CD4-positive, alpha-beta T cell treated with Interleukin-6 at 100 ng/mL for 8 hours (primary cell): ENCODE measurements around the gene PHF21B.
"Not testable (repeated sequence)": the region's sequence is repeated elsewhere in the genome, so short reads cannot be mapped to it uniquely, and the experiment has no call there.

ENCODE experiments used
- DNase-seq: peaks from one replicate; pipeline ENCODE4 v3.0.0-alpha.2; 2020; ENCODE audit warnings: mixed read lengths, low spot score

Gene PHF21B

DNA sequence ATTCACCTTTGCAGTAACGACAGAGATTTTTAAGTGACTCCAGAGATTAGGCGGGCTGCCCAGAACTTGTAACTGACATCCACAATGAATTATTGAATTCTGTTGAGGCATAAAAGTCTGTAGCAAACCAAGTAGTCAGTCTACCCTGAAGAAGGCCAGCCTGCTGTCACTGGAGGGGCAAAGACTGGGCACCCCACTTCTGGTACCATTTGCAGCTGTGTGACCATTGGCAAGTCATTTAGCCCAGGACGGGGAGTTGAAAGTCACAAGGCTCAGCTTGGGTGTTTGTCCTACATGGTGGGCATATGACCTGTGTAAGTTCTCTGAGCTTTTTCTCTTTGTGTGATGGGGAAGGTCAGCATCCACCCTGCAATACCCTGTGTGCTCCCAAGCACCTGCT is 138.0 kb downstream of the PHF21B start:
- no peak for DNase-seq

DNA sequence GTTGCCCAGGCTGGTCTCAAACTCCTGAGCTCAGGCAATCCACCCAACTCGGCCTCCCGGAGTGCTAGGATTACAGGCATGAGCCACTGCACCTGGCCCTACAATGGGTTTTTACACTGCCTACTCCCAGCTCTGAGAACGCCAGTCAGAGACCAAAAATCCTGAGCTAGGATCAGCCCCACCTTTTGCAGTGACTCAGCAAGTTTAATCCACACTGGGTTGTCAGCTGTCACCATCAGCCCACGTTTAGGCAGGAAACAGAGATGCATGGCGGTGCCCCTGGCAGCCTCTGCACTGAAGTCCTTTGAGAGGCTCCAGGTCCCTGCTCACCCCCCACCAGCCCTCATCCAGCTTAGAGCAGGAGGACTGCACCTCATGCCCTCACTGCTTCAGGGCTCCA is 139.8 kb downstream of the PHF21B start:
- no peak for DNase-seq

DNA sequence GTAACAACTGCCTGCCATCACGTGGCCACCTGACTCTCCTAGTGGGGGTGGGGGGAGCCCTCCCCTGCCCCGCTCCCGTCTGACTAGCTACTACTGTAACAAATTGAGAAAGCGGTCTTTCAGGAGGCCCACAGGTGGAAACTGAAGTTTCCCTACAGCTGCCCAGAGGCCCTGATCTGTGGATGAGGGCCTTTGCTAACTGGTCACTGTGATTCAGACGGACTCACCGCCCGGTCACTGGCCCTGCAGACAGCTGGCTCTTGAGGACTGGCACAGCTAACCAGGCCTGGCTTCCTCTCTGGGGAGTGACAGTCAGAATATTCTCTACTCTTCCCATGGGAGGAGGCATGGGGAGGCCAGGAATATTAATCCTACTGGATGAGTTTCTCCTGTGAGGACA is 140.6 kb downstream of the PHF21B start:
- no peak for DNase-seq

DNA sequence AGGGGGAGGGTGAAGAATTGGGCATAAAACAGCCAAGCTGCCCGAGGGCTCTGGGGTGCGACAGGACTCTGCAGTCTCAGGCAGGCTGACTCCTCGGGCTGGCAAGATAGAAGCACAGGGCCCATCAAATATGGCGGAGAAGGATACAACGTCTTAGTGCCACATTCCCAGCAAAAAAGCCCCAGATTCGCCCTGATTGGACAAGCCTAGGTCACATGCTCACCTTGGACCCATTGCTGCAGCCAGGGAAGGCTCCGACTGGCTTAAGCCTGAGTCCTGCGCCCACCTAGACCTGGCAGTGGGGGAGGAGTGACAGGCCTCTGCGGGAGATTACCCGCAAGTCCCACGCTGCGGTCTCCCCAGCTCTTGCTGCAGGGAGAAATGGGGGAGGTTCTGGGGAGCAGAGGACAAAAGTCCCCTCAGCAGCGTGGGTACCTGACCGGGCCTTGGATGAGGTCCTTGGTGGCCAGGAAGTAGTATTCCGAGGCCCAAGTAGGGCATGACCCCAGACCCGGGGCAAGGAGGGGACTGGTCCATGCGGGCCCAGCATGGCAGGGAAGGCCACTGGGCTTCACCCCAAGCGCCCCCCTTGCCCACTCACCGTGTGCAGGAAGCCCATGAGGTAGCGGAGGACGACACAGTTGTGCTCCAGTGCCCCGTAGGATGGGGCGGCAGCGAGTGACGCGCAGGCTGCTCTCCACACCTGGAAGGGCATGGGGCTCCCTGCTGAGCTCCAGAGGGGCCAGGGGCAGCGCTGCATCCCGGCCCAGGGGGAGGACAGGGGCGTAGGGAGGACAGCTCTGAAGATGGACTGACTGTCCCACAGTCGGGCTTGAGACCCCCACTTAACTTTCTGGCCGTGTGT is 144.4 kb downstream of the PHF21B start:
- DNase-seq = no peak

DNA sequence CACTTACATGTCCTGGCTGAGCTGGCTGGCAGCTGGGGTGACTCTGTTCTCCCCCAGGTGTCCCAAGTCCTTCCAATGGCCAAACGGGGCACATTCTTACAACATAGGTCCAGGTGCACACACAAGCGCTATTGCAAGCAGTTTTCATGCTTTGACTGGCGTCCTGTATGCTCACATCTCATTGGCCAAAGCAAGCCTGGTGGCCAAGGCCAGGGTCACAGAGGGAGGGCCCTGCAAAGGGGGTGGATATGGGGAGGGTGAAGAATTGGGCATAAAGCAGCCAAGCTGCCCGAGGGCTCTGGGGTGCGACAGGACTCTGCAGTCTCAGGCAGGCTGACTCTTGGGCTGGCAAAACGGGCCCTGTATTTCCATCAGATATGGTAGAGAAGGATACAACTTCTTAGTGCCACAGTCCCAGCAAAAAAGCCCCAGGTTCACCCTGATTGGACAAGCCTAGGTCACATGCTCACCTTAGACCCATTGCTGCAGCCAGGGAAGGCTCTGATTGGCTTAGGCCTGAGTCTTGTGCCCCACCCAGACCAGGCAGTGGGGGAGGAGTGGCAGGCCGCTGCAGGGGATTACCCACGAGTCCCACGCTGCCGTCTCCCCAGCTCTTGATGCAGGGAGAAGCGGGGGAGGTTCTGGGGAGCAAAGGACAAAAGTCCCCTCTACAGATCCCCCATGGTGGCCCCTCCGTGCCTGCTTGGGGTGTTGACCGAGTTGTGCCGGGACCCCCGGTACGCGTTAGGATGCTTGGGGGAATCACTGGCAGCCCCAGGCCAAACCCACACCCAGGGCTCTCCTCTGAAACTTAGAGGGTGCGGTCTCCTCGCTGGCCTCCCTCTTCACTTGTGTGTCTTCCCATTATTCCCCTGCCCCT is 146.6 kb downstream of the PHF21B start:
- no peak for DNase-seq

DNA sequence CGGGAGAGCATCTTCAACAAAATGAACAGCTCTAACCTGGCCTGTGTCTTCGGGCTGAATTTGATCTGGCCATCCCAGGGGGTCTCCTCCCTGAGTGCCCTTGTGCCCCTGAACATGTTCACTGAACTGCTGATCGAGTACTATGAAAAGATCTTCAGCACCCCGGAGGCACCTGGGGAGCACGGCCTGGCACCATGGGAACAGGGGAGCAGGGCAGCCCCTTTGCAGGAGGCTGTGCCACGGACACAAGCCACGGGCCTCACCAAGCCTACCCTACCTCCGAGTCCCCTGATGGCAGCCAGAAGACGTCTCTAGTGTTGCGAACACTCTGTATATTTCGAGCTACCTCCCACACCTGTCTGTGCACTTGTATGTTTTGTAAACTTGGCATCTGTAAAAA is 147.5 kb downstream of the PHF21B start:
- no peak for DNase-seq

DNA sequence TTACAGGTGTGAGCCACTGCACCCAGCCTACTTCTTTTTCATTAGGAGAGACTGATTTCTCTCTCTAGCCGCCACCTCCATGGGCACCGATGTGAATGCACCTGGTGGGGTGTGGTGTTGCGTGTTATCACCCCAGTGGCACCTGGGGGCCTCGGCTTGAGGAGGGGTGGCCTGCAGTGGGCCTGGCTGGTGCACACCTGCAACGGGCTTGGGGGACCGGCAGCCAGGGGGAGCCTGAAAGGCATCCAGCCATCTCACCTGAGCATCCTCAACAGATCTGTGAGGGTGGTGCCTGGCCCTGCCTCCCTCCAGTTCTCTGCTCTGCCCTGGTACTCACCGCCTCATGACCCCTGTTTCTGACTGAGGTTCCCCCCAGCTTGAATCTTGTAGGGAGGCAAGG is 148.6 kb downstream of the PHF21B start:
- no peak for DNase-seq

DNA sequence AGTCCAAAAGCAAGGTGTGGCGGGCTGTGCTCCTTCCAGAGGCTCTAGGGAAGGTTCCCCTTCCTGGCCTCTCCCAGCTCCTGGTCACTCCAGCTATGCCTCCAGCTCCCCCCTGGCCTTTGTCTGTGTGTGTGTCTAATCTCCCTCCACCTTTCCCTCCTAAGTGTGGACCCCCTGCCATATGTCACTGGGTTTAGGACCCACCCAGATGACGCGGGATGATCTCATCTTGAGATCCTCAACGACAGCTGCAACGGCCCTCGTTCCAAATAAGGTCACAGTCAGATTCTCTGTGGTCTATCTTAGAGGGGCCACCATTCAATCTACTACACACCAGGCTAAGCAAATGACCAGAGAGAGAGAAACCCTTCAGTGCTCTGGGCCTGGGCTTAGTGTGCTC is 149.5 kb downstream of the PHF21B start:
- no peak for DNase-seq

DNA sequence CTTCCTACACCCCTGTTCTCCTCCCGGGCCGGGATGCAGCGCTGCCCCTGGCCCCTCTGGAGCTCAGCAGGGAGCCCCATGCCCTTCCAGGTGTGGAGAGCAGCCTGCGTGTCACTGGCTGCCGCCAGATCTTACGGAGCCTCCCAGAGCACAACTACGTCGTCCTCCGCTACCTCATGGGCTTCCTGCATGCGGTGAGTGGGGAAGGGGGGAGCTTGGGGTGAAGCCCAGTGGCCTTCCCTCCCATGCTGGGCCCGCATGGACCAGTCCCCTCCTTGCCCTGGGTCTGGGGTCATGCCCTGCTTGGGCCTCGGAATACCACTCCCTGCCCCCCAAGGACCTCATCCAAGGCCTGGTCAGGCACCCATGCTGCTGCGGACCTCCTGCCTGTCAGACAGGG is 150.2 kb downstream of the PHF21B start:
- DNase-seq = no peak

DNA sequence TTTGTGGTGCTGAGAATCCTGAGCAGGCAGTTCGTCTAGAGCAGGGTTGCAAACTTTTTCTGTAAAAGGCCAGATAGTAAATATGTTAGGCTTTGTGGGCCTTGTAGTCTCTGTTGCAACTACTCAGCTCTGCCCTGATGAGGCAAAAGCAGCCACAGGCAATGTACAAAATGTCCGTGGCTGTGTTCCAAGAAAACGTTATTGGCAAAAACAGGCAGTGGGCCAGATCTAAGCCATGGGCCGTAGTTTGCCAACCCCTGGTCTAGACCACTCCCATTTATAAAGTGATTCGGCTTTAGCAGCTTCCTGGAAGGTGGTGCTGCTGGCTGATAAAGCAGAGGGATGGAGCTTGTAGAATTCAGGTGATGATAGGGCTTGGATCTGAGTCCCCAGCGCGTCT is 151.0 kb downstream of the PHF21B start:
- not testable (repeated sequence) for DNase-seq

DNA sequence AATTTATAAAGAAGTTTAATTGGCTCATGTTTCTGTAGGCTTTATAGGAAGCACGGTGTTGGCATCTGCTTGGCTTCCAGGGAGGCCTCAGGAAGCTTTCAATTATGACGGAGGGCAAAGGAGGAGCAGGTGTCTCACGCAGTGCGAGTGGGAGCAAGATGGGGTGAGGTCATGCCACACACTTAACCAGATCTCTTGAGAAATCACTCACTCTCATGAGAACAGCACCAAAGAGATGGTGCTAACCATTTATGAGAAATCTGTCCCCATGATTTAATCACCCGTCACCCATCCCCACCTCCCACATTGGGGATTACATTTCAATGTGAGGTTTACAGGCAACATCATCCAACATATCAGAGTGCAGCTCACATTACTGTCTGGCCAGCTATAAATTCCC is 153.9 kb downstream of the PHF21B start:
- no peak for DNase-seq

DNA sequence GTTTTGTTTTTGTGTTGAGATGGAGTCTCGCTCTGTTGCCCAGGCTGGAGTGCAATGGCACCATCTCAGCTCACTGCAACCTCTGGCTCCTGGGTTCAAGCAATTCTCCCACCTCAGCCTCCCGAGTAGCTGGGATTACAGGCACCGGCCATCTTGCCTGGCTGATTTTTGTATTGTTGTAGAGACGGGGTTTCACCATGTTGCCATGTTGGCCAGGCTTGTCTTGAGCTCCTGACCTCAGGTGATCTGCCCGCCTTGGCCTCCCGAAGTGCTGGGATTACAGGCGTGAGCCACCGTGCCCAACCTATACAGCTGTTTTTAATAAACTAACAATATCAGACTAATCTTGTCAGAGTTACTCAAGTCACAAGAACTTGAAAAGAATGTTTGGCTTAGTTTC is 155.2 kb downstream of the PHF21B start:
- DNase-seq = not testable (repeated sequence)

DNA sequence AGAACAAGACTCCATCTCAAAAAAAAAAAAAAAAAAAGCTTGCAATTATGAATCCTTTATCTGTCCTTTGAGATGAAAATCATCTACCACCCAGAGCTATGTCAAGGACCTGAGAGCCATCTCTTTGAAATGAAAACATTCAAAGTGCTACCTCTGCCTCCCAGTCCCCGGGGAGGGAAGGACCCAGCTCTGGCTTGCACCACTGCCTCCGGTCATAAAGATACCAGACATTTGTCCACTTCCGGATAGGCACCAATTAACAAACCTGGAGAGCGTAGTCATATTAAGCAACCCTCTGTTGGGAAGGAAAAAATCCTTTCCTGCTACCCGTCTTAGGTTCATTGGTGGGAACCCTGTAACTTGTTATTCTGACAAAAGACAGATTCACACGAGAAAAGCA is 158.9 kb downstream of the PHF21B start:
- no peak for DNase-seq

DNA sequence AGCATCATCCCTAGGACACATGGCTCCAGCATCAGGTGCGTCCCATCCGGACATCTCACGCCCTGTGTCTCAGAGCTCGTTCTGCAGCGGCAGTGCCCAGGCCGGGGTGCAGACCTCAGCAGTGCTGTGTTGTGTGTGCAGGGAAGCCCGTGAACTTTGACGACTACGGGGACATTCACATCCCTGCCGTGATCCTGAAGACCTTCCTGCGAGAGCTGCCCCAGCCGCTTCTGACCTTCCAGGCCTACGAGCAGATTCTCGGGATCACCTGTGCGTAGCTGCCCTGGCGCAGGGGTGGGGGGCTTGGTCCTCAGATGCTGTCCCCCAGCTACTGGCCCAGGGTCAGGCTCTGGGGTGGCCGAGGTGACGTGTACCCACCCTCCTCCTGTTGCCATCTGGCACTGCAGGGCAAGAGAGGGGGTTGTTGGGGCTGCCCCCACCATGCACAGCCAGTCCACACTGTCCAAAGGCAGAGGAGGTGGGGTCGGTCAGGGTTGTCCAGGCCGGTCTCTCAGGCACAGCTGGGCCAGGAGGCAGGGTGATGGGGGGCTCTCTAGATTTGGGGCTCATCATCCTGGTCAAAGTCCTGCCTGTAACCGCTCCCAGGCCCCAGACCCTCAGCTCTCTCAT is 160.9 kb downstream of the PHF21B start:
- DNase-seq = no peak

DNA sequence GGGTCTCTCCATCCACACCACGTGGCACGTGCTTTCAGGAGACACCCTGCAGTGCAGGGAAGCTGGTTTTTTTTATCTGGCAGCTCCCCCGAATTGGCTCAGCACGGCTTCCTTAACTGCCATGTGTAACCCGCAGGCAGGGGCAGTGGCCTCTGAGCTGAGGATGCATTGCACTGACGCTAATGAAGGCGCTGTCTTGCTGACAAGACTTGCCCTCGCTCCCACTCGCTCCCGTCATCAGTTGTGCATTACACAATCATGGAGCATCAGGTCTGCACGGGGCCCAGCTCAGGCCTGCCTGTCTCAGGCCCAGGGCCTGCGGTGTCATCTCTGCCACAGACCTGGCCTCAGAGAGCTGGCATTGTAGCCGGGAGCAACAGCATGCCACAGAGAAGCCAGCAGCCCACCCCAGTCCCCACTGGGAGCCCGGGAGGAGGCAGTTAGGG is 161.5 kb downstream of the PHF21B start:
- no peak for DNase-seq

DNA sequence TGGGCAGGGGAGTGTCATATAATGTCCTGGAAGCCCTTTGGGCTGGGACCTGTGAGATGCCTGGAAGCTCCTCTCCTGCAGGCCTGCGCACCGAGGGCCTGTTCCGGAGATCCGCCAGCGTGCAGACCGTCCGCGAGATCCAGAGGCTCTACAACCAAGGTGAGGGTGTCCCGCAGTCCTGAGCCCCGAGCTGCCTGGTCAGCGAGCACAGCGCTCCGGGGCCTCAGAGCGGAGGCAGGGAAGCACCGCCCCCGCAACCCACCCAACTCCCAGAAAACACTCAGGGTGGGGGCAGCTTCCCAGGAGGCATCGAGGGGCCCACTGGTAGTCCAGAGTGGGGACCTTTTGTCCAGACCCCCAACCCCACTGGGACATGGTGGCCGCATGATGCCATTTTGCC is 161.9 kb downstream of the PHF21B start:
- DNase-seq = no peak

DNA sequence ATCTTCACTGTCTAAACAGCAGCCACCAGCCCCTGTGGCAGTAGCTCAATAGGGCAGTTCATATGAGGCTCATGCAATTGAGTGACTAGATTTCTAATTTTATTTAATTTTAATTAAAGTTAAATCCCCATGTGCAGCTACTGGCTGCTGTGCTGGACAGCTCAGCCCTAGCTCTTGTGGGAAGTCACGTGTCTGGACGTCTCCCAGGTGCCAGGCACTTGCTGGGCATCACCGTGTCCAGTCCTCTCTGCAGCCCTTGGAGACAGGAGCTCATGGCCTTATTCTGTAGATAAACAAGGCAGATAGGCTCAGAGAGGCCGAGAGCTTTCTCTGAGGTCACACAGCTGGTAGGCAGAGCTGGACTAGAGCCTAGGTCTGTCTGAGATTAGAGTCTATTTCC is 162.4 kb downstream of the PHF21B start:
- no peak for DNase-seq

DNA sequence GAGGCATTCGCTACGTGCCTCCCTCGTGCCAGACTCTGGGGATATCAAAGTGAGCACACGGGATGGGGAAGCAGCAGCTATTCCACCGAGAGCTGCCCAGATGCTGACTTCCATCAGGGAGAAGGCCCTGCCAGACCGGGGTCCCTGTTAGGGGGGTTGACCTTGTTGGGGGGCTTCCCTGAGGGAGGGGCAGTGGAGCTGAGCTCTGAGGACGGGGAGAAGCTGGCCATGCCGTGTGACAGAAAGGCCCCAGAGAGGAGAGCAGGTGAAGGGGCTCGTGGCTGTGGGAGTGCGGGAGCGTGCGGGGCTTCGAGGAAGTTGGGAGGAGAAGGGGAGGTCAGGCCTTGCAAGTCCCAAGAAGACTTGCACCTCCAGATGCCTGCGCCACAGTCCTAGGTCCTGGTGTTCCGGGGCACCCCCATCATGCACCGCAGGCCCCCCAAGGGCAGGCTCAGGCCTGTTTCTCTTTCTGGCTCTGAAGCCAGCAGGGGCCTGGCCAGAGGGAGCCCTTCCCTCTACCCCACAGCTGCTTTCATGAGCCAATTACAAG is 163.0 kb downstream of the PHF21B start:
- no peak for DNase-seq

DNA sequence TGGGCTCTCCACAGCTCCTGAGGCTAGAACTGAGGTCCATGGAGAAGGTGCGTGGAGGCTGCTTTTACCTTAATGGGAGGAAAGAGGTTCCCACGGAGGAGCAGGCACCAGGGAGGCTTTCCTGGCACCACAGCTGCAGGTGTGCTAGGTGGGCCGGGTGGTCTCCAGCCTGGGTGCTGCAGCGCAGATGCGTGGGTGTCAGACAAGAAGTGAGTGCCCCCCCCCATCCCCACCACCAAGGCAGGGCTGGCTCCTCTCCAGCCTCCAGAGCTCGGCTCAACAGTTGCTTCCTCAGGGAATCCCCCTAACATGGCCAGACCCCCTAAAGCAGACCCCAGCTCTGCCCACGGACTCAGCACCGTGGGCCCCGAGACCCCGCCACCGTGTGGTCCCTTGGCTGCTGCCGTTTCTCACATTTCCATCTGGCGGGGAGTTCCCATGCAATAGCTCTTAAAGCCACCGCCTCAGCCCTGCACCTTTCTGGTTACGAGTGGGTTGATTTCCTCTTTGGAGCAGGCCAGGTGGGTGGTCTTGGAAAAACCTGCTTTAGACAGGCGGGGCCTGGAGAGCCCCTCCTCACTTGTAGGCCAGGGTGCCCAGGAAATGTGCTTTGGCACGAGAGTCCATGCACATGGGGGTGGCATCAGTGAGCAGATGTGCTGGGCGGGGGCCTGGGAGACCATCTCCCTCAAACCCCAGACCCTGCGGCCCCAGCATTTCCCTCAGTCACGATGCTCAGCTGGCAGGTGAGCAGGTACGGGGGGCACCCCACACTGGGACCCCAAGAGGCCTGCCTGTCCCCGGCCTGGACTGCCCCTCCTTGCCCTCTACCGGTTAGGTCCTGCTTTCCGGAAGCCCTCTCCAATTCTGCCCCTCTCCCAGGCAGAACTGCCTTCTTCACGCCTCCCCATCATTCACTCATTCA is 163.7 kb downstream of the PHF21B start:
- no peak for DNase-seq

DNA sequence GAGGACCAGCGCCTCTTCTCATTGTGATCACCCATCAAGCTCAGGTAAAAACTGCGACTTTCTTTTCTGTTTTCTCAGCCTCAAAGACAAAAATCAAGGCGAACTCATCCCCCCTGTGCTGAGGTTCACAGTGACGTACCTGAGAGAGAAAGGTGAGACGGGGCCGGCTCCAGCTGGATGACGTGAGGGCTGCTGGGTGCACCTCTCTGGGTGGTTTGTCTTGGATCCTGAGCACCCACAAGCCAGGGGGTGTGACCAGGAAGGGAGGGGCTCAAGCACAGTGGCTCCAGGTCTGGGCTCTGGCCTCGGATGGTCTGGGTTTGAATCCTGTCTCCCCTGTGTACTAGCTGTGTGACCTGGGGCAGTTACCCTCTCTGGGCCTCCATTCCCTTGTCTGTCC is 164.6 kb downstream of the PHF21B start:
- no peak for DNase-seq

DNA sequence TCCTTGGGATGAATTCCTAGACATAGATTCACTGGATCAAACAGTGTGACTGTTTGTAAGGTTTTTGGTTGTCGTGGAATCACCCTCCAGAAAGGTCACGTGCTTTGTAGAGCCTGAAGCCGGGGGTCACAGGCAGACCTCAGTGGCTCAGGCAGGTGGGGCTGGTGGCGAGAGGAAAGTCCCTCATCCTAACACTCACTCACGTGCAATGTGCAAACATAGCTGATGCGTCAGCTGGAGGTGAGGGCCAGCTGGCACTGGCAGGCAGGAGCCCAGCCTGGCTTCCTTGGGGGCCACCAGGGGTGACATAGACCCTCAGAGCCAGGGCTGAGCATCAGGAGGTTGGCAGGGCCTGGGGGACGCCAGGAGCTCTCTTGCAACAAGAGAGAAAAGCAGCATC is 167.4 kb downstream of the PHF21B start:
- DNase-seq = no peak
